ENCODE measurements around the gene HDHD3. TPM values are rescaled to one million over a fixed set of nuclear protein-coding genes. Genes with fewer than 3 reads are reported as not detected.
"Not testable (repeated sequence)": the region's sequence is repeated elsewhere in the genome, so short reads cannot be mapped to it uniquely, and the experiment has no call there.

The HDHD3 gene
- total RNA-seq, 2 donors from 2014 or later = 143 to 156 TPM

- DNase-seq (no peak), ATAC-seq (peak; percentile 3)
- intact Hi-C loops (cut with DNase I, micrococcal nuclease) = no loop called here
Measured at GRCh38 chr9:113369855-113370140, 7.0 kb downstream of the HDHD3 start.

- peak; percentile 10 for ATAC-seq
- no peak for DNase-seq
- intact Hi-C loops (cut with DNase I, micrococcal nuclease) = no loop called here
Measured at GRCh38 chr9:113368982-113369854, 7.6 kb downstream of the HDHD3 start.

- no peak for ATAC-seq
- intact Hi-C loops (cut with DNase I, micrococcal nuclease) = no loop called here
- no peak for DNase-seq
Measured at GRCh38 chr9:113368348-113368981, 8.3 kb downstream of the HDHD3 start.

GRCh38 chr9:113365652-113366051, 11.1 kb downstream of the HDHD3 start:
- ATAC-seq; DNase-seq; intact Hi-C loops (cut with DNase I, micrococcal nuclease): not testable (repeated sequence)

GRCh38 chr9:113364951-113365350, 11.8 kb downstream of the HDHD3 start:
- no peak for ATAC-seq
- intact Hi-C loops (cut with DNase I, micrococcal nuclease) = no loop called here

GRCh38 chr9:113363336-113363735, 13.4 kb downstream of the HDHD3 start:
- intact Hi-C loops (cut with DNase I, micrococcal nuclease) = no loop called here
- ATAC-seq (no peak), DNase-seq (no peak)

More at GRCh38 chr9:113364951-113365350, 11.8 kb downstream of the HDHD3 start:
- no peak for DNase-seq

GRCh38 chr9:113361304-113362018, 15.3 kb downstream of the HDHD3 start:
- intact Hi-C loops (cut with DNase I, micrococcal nuclease) = no loop called here
- ATAC-seq = no peak

GRCh38 chr9:113360242-113360842, 16.4 kb downstream of the HDHD3 start:
- DNase-seq (no peak), ATAC-seq (no peak)
- intact Hi-C loops (cut with DNase I, micrococcal nuclease) = no loop called here

More at GRCh38 chr9:113361304-113362018, 15.3 kb downstream of the HDHD3 start:
- no peak for DNase-seq

- DNase-seq (no peak), ATAC-seq (no peak)
- intact Hi-C loops (cut with DNase I, micrococcal nuclease) = no loop called here
Measured at GRCh38 chr9:113359385-113359784, 17.4 kb downstream of the HDHD3 start.

- DNase-seq (no peak), ATAC-seq (no peak)
- intact Hi-C loops (cut with DNase I, micrococcal nuclease) = no loop called here
Measured at GRCh38 chr9:113356686-113357292, 20.0 kb downstream of the HDHD3 start.

GRCh38 chr9:113355040-113355596, 21.7 kb downstream of the HDHD3 start:
- no peak for ATAC-seq
- intact Hi-C loops (cut with DNase I, micrococcal nuclease) = no loop called here
- DNase-seq = no peak

- ATAC-seq (no peak), DNase-seq (no peak)
- intact Hi-C loops (cut with DNase I, micrococcal nuclease) = no loop called here
Measured at GRCh38 chr9:113352411-113352810, 24.4 kb downstream of the HDHD3 start.

- intact Hi-C loops (cut with DNase I, micrococcal nuclease) = no loop called here
- ATAC-seq (no peak), DNase-seq (no peak)
Measured at GRCh38 chr9:113352006-113352405, 24.8 kb downstream of the HDHD3 start.

GRCh38 chr9:113350937-113351336, 25.8 kb downstream of the HDHD3 start:
- DNase-seq (no peak), ATAC-seq (no peak)
- intact Hi-C loops (cut with DNase I, micrococcal nuclease) = no loop called here

- ATAC-seq (peak; percentile 31), DNase-seq (peak in 1 of 2 donors; percentile 44)
- intact Hi-C loops (cut with DNase I, micrococcal nuclease) = no loop called here
Measured at GRCh38 chr9:113350107-113350661, 26.6 kb downstream of the HDHD3 start.

- peak; percentile 71 for ATAC-seq
- peak in 1 of 2 donors; percentile 66 for DNase-seq
- intact Hi-C loops (cut with DNase I, micrococcal nuclease) = no loop called here
Measured at GRCh38 chr9:113349445-113350094, 27.2 kb downstream of the HDHD3 start, which contains the start of gene BSPRY. TSS of gene BSPRY (plus strand) at chr9:113349541. CDS start at chr9:113349580, 39 bp downstream.

- DNase-seq (no peak), ATAC-seq (no peak)
- intact Hi-C loops (cut with DNase I, micrococcal nuclease) = no loop called here
Measured at GRCh38 chr9:113349066-113349444, 27.7 kb downstream of the HDHD3 start.

- intact Hi-C loops (cut with DNase I, micrococcal nuclease) = no loop called here
- ATAC-seq (no peak), DNase-seq (no peak)
Measured at GRCh38 chr9:113348437-113348836, 28.3 kb downstream of the HDHD3 start.
